GM18858 (cell line): Measurements from ENCODE around the gene INSL3.

Experiments
- ATAC-seq: cut with Tn5 transposase; IDR thresholded peaks from one replicate; pipeline ENCODE4 v1.9.1; 2021; ENCODE audit not compliant: unreplicated experiment

INSL3 gene

GRCh38 chr19:17847538-17848366, 26.4 kb upstream of the INSL3 start, which contains the start of gene JAK3:
Gene JAK3, minus strand, starts transcription at chr19:17847982. Its CDS starts 3,565 bp downstream, at chr19:17844417.
- no peak for ATAC-seq

GRCh38 chr19:17846146-17846545, 24.8 kb upstream of the INSL3 start:
- no peak for ATAC-seq

GRCh38 chr19:17843908-17844490, 22.7 kb upstream of the INSL3 start:
- ATAC-seq = no peak

GRCh38 chr19:17843292-17843827, 22.0 kb upstream of the INSL3 start:
- ATAC-seq = no peak

GRCh38 chr19:17842663-17843291, 21.5 kb upstream of the INSL3 start:
- ATAC-seq = no peak

GRCh38 chr19:17841810-17842662, 20.7 kb upstream of the INSL3 start:
- no peak for ATAC-seq

- no peak for ATAC-seq
Observed at GRCh38 chr19:17841371-17841809, 20.1 kb upstream of the INSL3 start.

GRCh38 chr19:17840019-17840418, 18.7 kb upstream of the INSL3 start:
- ATAC-seq = no peak

GRCh38 chr19:17837972-17838371, 16.7 kb upstream of the INSL3 start:
- ATAC-seq = no peak

GRCh38 chr19:17836530-17836929, 15.2 kb upstream of the INSL3 start:
- no peak for ATAC-seq

GRCh38 chr19:17835182-17836006, 14.1 kb upstream of the INSL3 start:
- no peak for ATAC-seq

- ATAC-seq = no peak
Observed at GRCh38 chr19:17834350-17835181, 13.2 kb upstream of the INSL3 start.

GRCh38 chr19:17832443-17833208, 11.3 kb upstream of the INSL3 start:
- no peak for ATAC-seq

- ATAC-seq = no peak
Observed at GRCh38 chr19:17831419-17831888, 10.1 kb upstream of the INSL3 start.

- no peak for ATAC-seq
Observed at GRCh38 chr19:17830567-17831418, 9.5 kb upstream of the INSL3 start.

GRCh38 chr19:17829855-17830566, 8.7 kb upstream of the INSL3 start:
- ATAC-seq = no peak
